ENCODE data around the gene SMAD2. TPM values are rescaled to one million over a fixed set of nuclear protein-coding genes. Genes with fewer than 3 reads are reported as not detected.

Gene SMAD2
- total RNA-seq, 2 experiments from 2014 or later, result 80.4 to 83.0 TPM

- ATAC-seq (ENCODE audit: poor library complexity) (no peak), DNase-seq (no peak)
- Histone ChIP-seq H3K36me3 (ENCODE audit: insufficient read depth, low read length) (peaks cover 40% of the 10 kb centered on the region), H3K27ac (ENCODE audit: low read depth in 1 of 2, low read length in 2 of 2) (no peak overlapping the region), H3K27me3 (ENCODE audit: control insufficient read depth in 1 of 2, insufficient read depth in 2 of 2, low read length in 2 of 2) (no peaks in the 10 kb centered on the region), H3K9me3 (ENCODE audit: control insufficient read depth in 1 of 2, insufficient read depth in 1 of 2, low read length in 2 of 2) (peaks cover 0 to 1% of the 10 kb centered on the region in 2 experiments), H3K4me3 (ENCODE audit: low read length) (no peak overlapping the region), H3K4me1 (ENCODE audit: insufficient read depth, low read length) (no peaks in the 10 kb centered on the region)
- TF ChIP-seq CTCF (IDR thresholded peaks at IDR 0.05), result no peak
- H3K27ac Mint-ChIP-seq, result no peak overlapping the region
- H3K9me3 Mint-ChIP-seq, result no peaks in the 10 kb centered on the region
- no peaks in the 10 kb centered on the region for H3K27me3 Mint-ChIP-seq
- peaks cover 87% of the 10 kb centered on the region for H3K36me3 Mint-ChIP-seq (ENCODE audit: low read depth)
- ChIA-PET CTCF (no interaction called here), POLR2A (no interaction called here)
- no peak overlapping the region for H3K4me3 Mint-ChIP-seq
- no peaks in the 10 kb centered on the region for H3K4me1 Mint-ChIP-seq (ENCODE audit: low read depth)
- intact Hi-C loops (cut with DNase I, micrococcal nuclease), result loop anchor here in 1 of 2 experiments (5.0 kb wide), 1 partner anchor 37 kb away; no protein-coding TSS in a partner anchor
These were observed 65.3 kb downstream of the SMAD2 start for GRCh38 chr18:47865183-47865582.

- no peak overlapping the region for H3K27ac ChIP-seq (ENCODE audit: low read depth in 1 of 2, low read length in 2 of 2)
- peaks cover 7 to 11% of the 10 kb centered on the region in 2 experiments for H3K9me3 ChIP-seq (ENCODE audit: control insufficient read depth in 1 of 2, insufficient read depth in 1 of 2, low read length in 2 of 2)
- intact Hi-C loops (cut with DNase I, micrococcal nuclease), result no loop called here
- Mint-ChIP-seq H3K36me3 (ENCODE audit: low read depth) (peaks cover 89% of the 10 kb centered on the region), H3K4me1 (ENCODE audit: low read depth) (no peaks in the 10 kb centered on the region), H3K27me3 (no peaks in the 10 kb centered on the region), H3K9me3 (peaks cover 2% of the 10 kb centered on the region), H3K27ac (no peak overlapping the region), H3K4me3 (no peak overlapping the region)
- ATAC-seq (ENCODE audit: poor library complexity) (no peak), DNase-seq (no peak)
- H3K36me3 ChIP-seq (ENCODE audit: insufficient read depth, low read length), result peaks cover 47% of the 10 kb centered on the region
- ChIA-PET POLR2A (no interaction called here), CTCF (no interaction called here)
- no peak overlapping the region for H3K4me3 ChIP-seq (ENCODE audit: low read length)
- H3K4me1 ChIP-seq (ENCODE audit: insufficient read depth, low read length), result no peaks in the 10 kb centered on the region
- H3K27me3 ChIP-seq (ENCODE audit: control insufficient read depth in 1 of 2, insufficient read depth in 2 of 2, low read length in 2 of 2), result no peaks in the 10 kb centered on the region
- no peak for TF ChIP-seq CTCF (IDR thresholded peaks at IDR 0.05)
These were observed 67.4 kb downstream of the SMAD2 start for GRCh38 chr18:47863041-47863440.

- H3K27me3 ChIP-seq (ENCODE audit: control insufficient read depth in 1 of 2, insufficient read depth in 2 of 2, low read length in 2 of 2), result no peaks in the 10 kb centered on the region
- H3K4me3 Mint-ChIP-seq, result no peak overlapping the region
- no peak overlapping the region for H3K27ac ChIP-seq (ENCODE audit: low read depth in 1 of 2, low read length in 2 of 2)
- intact Hi-C loops (cut with DNase I, micrococcal nuclease), result no loop called here
- CTCF ChIA-PET, result no interaction called here
- DNase-seq (no peak), ATAC-seq (ENCODE audit: poor library complexity) (no peak)
- no peak for TF ChIP-seq CTCF (IDR thresholded peaks at IDR 0.05)
- peaks cover 90% of the 10 kb centered on the region for H3K36me3 Mint-ChIP-seq (ENCODE audit: low read depth)
- H3K27me3 Mint-ChIP-seq, result no peaks in the 10 kb centered on the region
- peaks cover 16 to 36% of the 10 kb centered on the region in 2 experiments for H3K9me3 ChIP-seq (ENCODE audit: control insufficient read depth in 1 of 2, insufficient read depth in 1 of 2, low read length in 2 of 2)
- no peaks in the 10 kb centered on the region for H3K4me1 ChIP-seq (ENCODE audit: insufficient read depth, low read length)
- H3K36me3 ChIP-seq (ENCODE audit: insufficient read depth, low read length), result peaks cover 35% of the 10 kb centered on the region
- H3K27ac Mint-ChIP-seq, result no peak overlapping the region
- POLR2A ChIA-PET, result no interaction called here
- H3K4me1 Mint-ChIP-seq (ENCODE audit: low read depth), result no peaks in the 10 kb centered on the region
- H3K4me3 ChIP-seq (ENCODE audit: low read length), result no peak overlapping the region
- H3K9me3 Mint-ChIP-seq, result peaks cover 11% of the 10 kb centered on the region
These were observed 71.9 kb downstream of the SMAD2 start for GRCh38 chr18:47858607-47859006.
